Measurements from ENCODE around the gene EHMT2.
"Not testable (repeated sequence)": the region's sequence is repeated elsewhere in the genome, so short reads cannot be mapped to it uniquely, and the experiment has no call there.

Gene EHMT2

GRCh38 chr6:31838968-31839367 lies 58.5 kb downstream of the EHMT2 start:
- TF ChIP-seq TAF1 (IDR thresholded peaks at IDR 0.05; ENCODE audit: borderline replicate concordance, low read depth, low read length), result no peak
- no peak; the same call in 1 of the 2 replicates for TF ChIP-seq POLR2A (IDR thresholded peaks at IDR 0.05; ENCODE audit: low read depth, low read length)
- peak; percentile 44; the same call in 1 of the 2 replicates for TF ChIP-seq POLR2AphosphoS5 (IDR thresholded peaks at IDR 0.05; ENCODE audit: low read depth, low read length)
- DNase-seq (ENCODE audit: insufficient read length) (no peak), FAIRE-seq (no peak)

GRCh38 chr6:31838114-31838553 lies 59.4 kb downstream of the EHMT2 start:
- not testable (repeated sequence) for DNase-seq (ENCODE audit: insufficient read length); FAIRE-seq
- TF ChIP-seq POLR2A (IDR thresholded peaks at IDR 0.05; ENCODE audit: low read depth, low read length), result 0 out of 2 replicates have a peak, but pooled peaks have one; percentile 15

GRCh38 chr6:31837369-31838113 lies 60.0 kb downstream of the EHMT2 start:
- FAIRE-seq, result no peak
- TF ChIP-seq POLR2A (IDR thresholded peaks at IDR 0.05; ENCODE audit: low read depth, low read length) (peak; percentile 16; the same call in 1 of the 2 replicates), POLR2AphosphoS5 (IDR thresholded peaks at IDR 0.05; ENCODE audit: low read depth, low read length) (no peak)
- DNase-seq (ENCODE audit: insufficient read length), result no peak

- FAIRE-seq (no peak), DNase-seq (ENCODE audit: insufficient read length) (no peak)
- TF ChIP-seq TAF1 (IDR thresholded peaks at IDR 0.05; ENCODE audit: borderline replicate concordance, low read depth, low read length) (no peak), POLR2AphosphoS5 (IDR thresholded peaks at IDR 0.05; ENCODE audit: low read depth, low read length) (peak; percentile 7; the same call in 1 of the 2 replicates)
Observed at GRCh38 chr6:31836474-31837368, 60.8 kb downstream of the EHMT2 start.

GRCh38 chr6:31836047-31836473 lies 61.4 kb downstream of the EHMT2 start:
- TF ChIP-seq POLR2AphosphoS5 (IDR thresholded peaks at IDR 0.05; ENCODE audit: low read depth, low read length) (peak; percentile 25; the same call in 1 of the 2 replicates), TAF1 (IDR thresholded peaks at IDR 0.05; ENCODE audit: borderline replicate concordance, low read depth, low read length) (no peak), POLR2A (IDR thresholded peaks at IDR 0.05; ENCODE audit: low read depth, low read length) (peak; percentile 53; the same call in 1 of the 2 replicates)
- FAIRE-seq (no peak), DNase-seq (ENCODE audit: insufficient read length) (no peak)

- TF ChIP-seq POLR2A (IDR thresholded peaks at IDR 0.05; ENCODE audit: low read depth, low read length) (peak; percentile 100), POLR2AphosphoS5 (IDR thresholded peaks at IDR 0.05; ENCODE audit: low read depth, low read length) (peak; percentile 100), TAF1 (IDR thresholded peaks at IDR 0.05; ENCODE audit: borderline replicate concordance, low read depth, low read length) (peak; percentile 93)
- no peak for FAIRE-seq
Observed at GRCh38 chr6:31834367-31835250, 62.9 kb downstream of the EHMT2 start.

GRCh38 chr6:31831350-31832215 lies 65.9 kb downstream of the EHMT2 start:
- TF ChIP-seq POLR2AphosphoS5 (IDR thresholded peaks at IDR 0.05; ENCODE audit: low read depth, low read length) (no peak), POLR2A (IDR thresholded peaks at IDR 0.05; ENCODE audit: low read depth, low read length) (no peak), TAF1 (IDR thresholded peaks at IDR 0.05; ENCODE audit: borderline replicate concordance, low read depth, low read length) (no peak)
- no peak for DNase-seq (ENCODE audit: insufficient read length)

More at GRCh38 chr6:31834367-31835250, 62.9 kb downstream of the EHMT2 start:
- DNase-seq (ENCODE audit: insufficient read length), result peak; percentile 80

GRCh38 chr6:31830886-31831335 lies 66.6 kb downstream of the EHMT2 start:
- no peak for FAIRE-seq
- no peak for TF ChIP-seq POLR2AphosphoS5 (IDR thresholded peaks at IDR 0.05; ENCODE audit: low read depth, low read length)
- TF ChIP-seq POLR2A (IDR thresholded peaks at IDR 0.05; ENCODE audit: low read depth, low read length), result no peak
- no peak for TF ChIP-seq TAF1 (IDR thresholded peaks at IDR 0.05; ENCODE audit: borderline replicate concordance, low read depth, low read length)
- DNase-seq (ENCODE audit: insufficient read length), result no peak

More at GRCh38 chr6:31831350-31832215, 65.9 kb downstream of the EHMT2 start:
- no peak for FAIRE-seq

Measured in GM12892 (cell line).